Endothelial cell of umbilical vein (primary cell): ENCODE measurements around the gene PPP1R7. TPM values are rescaled to one million over a fixed set of nuclear protein-coding genes. Genes with fewer than 3 reads are reported as not detected.

Source experiments
- BruUV-seq: library from RNA; stranded (reverse); fragments of 400-500 nt; replicated peaks from 2 replicates; lab custom pipeline; 2021; lab: Mats Ljungman, UMichigan
- CTCF ChIA-PET: fragments of 300-600, 350-600 bp; sonication (Branson Sonifier 250); formaldehyde crosslinking; loops from one replicate; lab custom pipeline; 2021; ENCODE audit warnings: antibody characterized with exemption, inconsistent platforms; lab: Charles Lee
- POLR2A ChIA-PET: fragments of 300-600, 350-600 bp; sonication (Branson Sonifier 250); formaldehyde crosslinking; loops from one replicate; lab custom pipeline; 2021; ENCODE audit warnings: antibody characterized with exemption, inconsistent platforms; lab: Charles Lee
- DNase-seq: peaks from one replicate; pipeline ENCODE4 v3.0.0-alpha.2; 2011; ENCODE audit warnings: low read depth, low spot score
- FAIRE-seq: peaks from 2 replicates; lab custom pipeline; 2011; peaks lifted over from hg19 to GRCh38; lab: Jason Lieb, UNC
- H2AFZ ChIP-seq: 2 replicates; pipeline ENCODE4 v1.6.0; 2012; ENCODE audit warnings: low read depth, low read length, control low read depth, inconsistent platforms
- H3K27ac ChIP-seq: 2 replicates; pipeline ENCODE4 v1.5.1; 2011; ENCODE audit warnings: low read depth, mild to moderate bottlenecking, control low read depth, low read length, moderate library complexity; ENCODE audit not compliant: insufficient read depth
- H3K27me3 ChIP-seq, 2 experiments: 2 replicates each; pipeline versions ENCODE4 v1.6.0 to v1.6.1; 2011; ENCODE audit warnings: low read length in 2 of 2, mixed read lengths in 1 of 2; ENCODE audit not compliant: control insufficient read depth in 2 of 2, insufficient read depth in 2 of 2
- H3K36me3 ChIP-seq, 2 experiments: 2 replicates in 1 of 2; 3 replicates in 1 of 2; pipeline ENCODE4 v1.5.1; 2011; ENCODE audit warnings: low read length in 2 of 2, mild to moderate bottlenecking in 1 of 2, moderate library complexity in 1 of 2; ENCODE audit not compliant: control insufficient read depth in 2 of 2, insufficient read depth in 2 of 2; ENCODE audit errors: extremely low read depth in 1 of 2
- H3K4me1 ChIP-seq: 3 replicates; pipeline ENCODE4 v1.5.1; 2011; ENCODE audit warnings: mild to moderate bottlenecking, low read length; ENCODE audit not compliant: control insufficient read depth, insufficient read depth; ENCODE audit errors: extremely low read depth
- H3K4me2 ChIP-seq: 2 replicates; pipeline ENCODE4 v1.6.1; 2011; ENCODE audit warnings: low read length, control low read depth, mixed read lengths; ENCODE audit not compliant: insufficient read depth
- H3K4me3 ChIP-seq, 3 experiments: fragments of 200-600 bp in 1 of 3; sonication (generic), shearing (Covaris generic) in 1 of 3; replicated peaks in 1 of 3; 2 replicates each; pipeline ENCODE4 v1.5.1; 2011 to 2016; ENCODE audit warnings: control low read depth in 3 of 3, low read length in 3 of 3, mild to moderate bottlenecking in 2 of 3, inconsistent platforms in 1 of 3, low read depth in 1 of 3, moderate library complexity in 1 of 3; ENCODE audit not compliant: insufficient read depth in 1 of 3
- H3K79me2 ChIP-seq: 2 replicates; pipeline ENCODE4 v1.6.0; 2012; ENCODE audit warnings: low read length, inconsistent platforms; ENCODE audit not compliant: control insufficient read depth, insufficient read depth
- H3K9ac ChIP-seq: replicated peaks from 2 replicates; pipeline ENCODE3; 2011; ENCODE audit warnings: low read length, control low read depth; ENCODE audit not compliant: insufficient read depth; ENCODE audit errors: extremely low read depth
- H3K9me1 ChIP-seq: replicated peaks from 3 replicates; pipeline ENCODE4 v1.6.0; 2011; ENCODE audit warnings: mild to moderate bottlenecking, low read length; ENCODE audit not compliant: control insufficient read depth, insufficient read depth; ENCODE audit errors: extremely low read depth
- H3K9me3 ChIP-seq: replicated peaks from 2 replicates; pipeline ENCODE4 v1.5.1; 2012; ENCODE audit warnings: low read length, inconsistent platforms; ENCODE audit not compliant: control insufficient read depth, insufficient read depth
- H4K20me1 ChIP-seq: replicated peaks from 2 replicates; pipeline ENCODE3; 2011; ENCODE audit warnings: mild to moderate bottlenecking, low read length; ENCODE audit not compliant: control insufficient read depth, insufficient read depth; ENCODE audit errors: extremely low read depth
- CTCF ChIP-seq, 2 donors: IDR thresholded peaks; 1 replicate in 1 of 2; 2 replicates in 1 of 2; pipeline ENCODE4 v1.5.1; 2011; ENCODE audit warnings: low read length in 2 of 2, mild to moderate bottlenecking in 2 of 2, moderate library complexity in 2 of 2, control low read depth in 1 of 2, inconsistent platforms in 1 of 2, low read depth in 1 of 2; ENCODE audit not compliant: insufficient read depth in 1 of 2; ENCODE audit errors: extremely low read depth in 1 of 2
- EZH2 ChIP-seq: IDR thresholded peaks from 2 replicates; pipeline ENCODE4 v1.6.1; 2012; ENCODE audit warnings: borderline replicate concordance, low read depth, mild to moderate bottlenecking, moderate library complexity, low read length, inconsistent platforms; ENCODE audit not compliant: severe bottlenecking
- FOS ChIP-seq: IDR thresholded peaks from 2 replicates; pipeline ENCODE4 v1.6.1; 2011; ENCODE audit warnings: mild to moderate bottlenecking, low read length, moderate library complexity, borderline replicate concordance; ENCODE audit not compliant: insufficient read depth
- GATA2 ChIP-seq: IDR thresholded peaks from 2 replicates; pipeline ENCODE4 v1.7.0; 2011; ENCODE audit warnings: low read depth, mild to moderate bottlenecking, moderate library complexity, mixed read lengths, low read length; ENCODE audit not compliant: insufficient read length, insufficient read depth
- JUN ChIP-seq: IDR thresholded peaks from 2 replicates; pipeline ENCODE4 v1.6.1; 2011; ENCODE audit warnings: borderline replicate concordance, low read depth; ENCODE audit not compliant: insufficient read length, insufficient read depth
- MYC ChIP-seq: IDR thresholded peaks from one replicate; pipeline ENCODE4 v1.6.1; 2011; ENCODE audit warnings: mild to moderate bottlenecking, low read depth, low read length
- POLR2A ChIP-seq: IDR thresholded peaks from 2 replicates; pipeline ENCODE4 v1.6.1; 2012; ENCODE audit warnings: low read depth, mild to moderate bottlenecking, control low read depth, low read length
- POLR2AphosphoS5 ChIP-seq: IDR thresholded peaks from 2 replicates; pipeline ENCODE4 v1.6.1; 2012; ENCODE audit warnings: low read depth, mild to moderate bottlenecking, control low read depth, low read length, moderate library complexity; ENCODE audit not compliant: insufficient read depth
- dilution Hi-C: fragments of 300-500 bp; cut with MboI; formaldehyde crosslinking; loops from one replicate; pipeline ENCODE4 v1.15.0; 2019; ENCODE audit warnings: low sequenced_read_pairs; ENCODE audit not compliant: extremely low pct_ligation_motif_present
- intact Hi-C: fragments of 100-400 bp; cut with micrococcal nuclease; formaldehyde crosslinking; loops from one replicate; pipeline ENCODE4 v1.10.0; 2022
- polyA plus RNA-seq, 4 experiments: library from polyadenylated mRNA; depleted of rRNA in 3 of 4; stranded (reverse) in 3 of 4; unstranded in 1 of 4; fragments of >200 nt; gene quantifications; 2 replicates each; pipeline versions ENCODE4 v1.2.1 to v1.2.3, GENCODE V29; 2011 to 2012; ENCODE audit warnings: missing spikeins in 1 of 4
- total RNA-seq: library from RNA; stranded (reverse); gene quantifications from 2 replicates; pipeline ENCODE4 v1.2.3, GENCODE V29; 2021
- TF ChIP-seq, protein P1 (sequence below): IDR thresholded peaks from 2 replicates; pipeline ENCODE4 v1.6.1; 2011; ENCODE audit not compliant: insufficient read depth, insufficient read length

Gene PPP1R7
- total and polyA plus RNA-seq, 2 donors (not counting 3 experiments of a cell fraction or from before 2014, with no cell fraction given), result 30.3 to 60.8 TPM

DNA sequence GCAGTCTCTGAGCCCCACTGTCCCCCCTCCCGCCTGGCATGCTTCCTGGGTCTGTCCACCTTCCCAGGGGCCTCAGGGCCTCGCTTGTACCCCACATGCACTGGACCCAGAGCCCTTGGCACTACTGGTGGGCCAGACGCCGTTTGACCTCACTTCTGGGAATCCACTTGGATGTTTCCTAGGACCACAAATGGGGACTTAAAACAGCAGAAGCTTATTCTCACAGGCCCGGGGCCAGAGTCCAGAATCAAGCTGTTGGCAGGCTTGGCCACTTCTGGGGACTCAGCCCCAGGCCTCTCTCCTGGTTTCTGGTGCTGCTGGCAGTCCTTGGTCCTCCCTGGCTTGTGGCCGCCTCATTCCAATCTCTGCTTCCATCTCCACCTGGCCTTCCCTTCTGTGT is 57.8 kb downstream of the PPP1R7 start:
- no peaks in the 10 kb centered on the region for H3K4me1 ChIP-seq
- no peak overlapping the region for H3K4me3 ChIP-seq
- intact Hi-C loops, result no loop called here
- no peaks in the 10 kb centered on the region for H3K9me1 ChIP-seq
- H3K4me2 ChIP-seq, result no peak overlapping the region
- dilution Hi-C loops, result no loop called here
- FAIRE-seq (no peak), DNase-seq (no peak)
- TF ChIP-seq EZH2, result no peak
- TF ChIP-seq, protein P1, sequence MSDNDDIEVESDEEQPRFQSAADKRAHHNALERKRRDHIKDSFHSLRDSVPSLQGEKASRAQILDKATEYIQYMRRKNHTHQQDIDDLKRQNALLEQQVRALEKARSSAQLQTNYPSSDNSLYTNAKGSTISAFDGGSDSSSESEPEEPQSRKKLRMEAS, result no peak
- TF ChIP-seq POLR2AphosphoS5, result no peak
- TF ChIP-seq POLR2A, result no peak
- no peak for TF ChIP-seq JUN
- TF ChIP-seq FOS, result no peak
- TF ChIP-seq CTCF (IDR thresholded peaks at IDR 0.05; ENCODE audit: extremely low read depth in 1 of 2, insufficient read depth in 1 of 2, low read depth in 1 of 2, low read length in 2 of 2), result no peak
- no peak for TF ChIP-seq GATA2
- no peak for TF ChIP-seq MYC
- POLR2A ChIA-PET, result no interaction called here
- H3K36me3 ChIP-seq, result no peaks in the 10 kb centered on the region
- H3K9me3 ChIP-seq, result no peaks in the 10 kb centered on the region
- no peak overlapping the region for H3K9ac ChIP-seq
- H3K27me3 ChIP-seq, result no peaks in the 10 kb centered on the region
- CTCF ChIA-PET, result interaction anchor here (0.8 kb wide), 1 partner anchor 11 kb away, joined by 3 read pairs; no protein-coding TSS in a partner anchor
- no peak overlapping the region for H2AFZ ChIP-seq
- no TSS peak for BruUV-seq
- H3K79me2 ChIP-seq, result no peaks in the 10 kb centered on the region
- H4K20me1 ChIP-seq, result no peaks in the 10 kb centered on the region
- no peak overlapping the region for H3K27ac ChIP-seq
